Right ventricle myocardium inferior (tissue), 1 donor: Measurements from ENCODE around the gene STMN3. TPM values are rescaled to one million over a fixed set of nuclear protein-coding genes. Genes with fewer than 3 reads are reported as not detected.
"Not testable (repeated sequence)": the region's sequence is repeated elsewhere in the genome, so short reads cannot be mapped to it uniquely, and the experiment has no call there.

Experiments
- ATAC-seq: fragments of 200-7000 bp; cut with Tn5 transposase; one replicate; pipeline ENCODE4 v1.9.1; 2020; ENCODE audit warnings: mild to moderate bottlenecking, moderate library complexity
- DNase-seq: peaks from one replicate; pipeline ENCODE4 v3.0.0; 2021; ENCODE audit errors: missing footprints
- intact Hi-C: fragments of 100-400 bp; cut with DNase I; formaldehyde crosslinking; loops from one replicate; pipeline ENCODE4 v1.11.0; 2022
- total RNA-seq: library from RNA; stranded (reverse); fragmentation: NEBNext Ultra II Directional; extraction: Animal tissue kit (Norgen Biotek cat#: 25700); gene quantifications from one replicate; pipeline ENCODE4 v1.2.1, GENCODE V29; 2021
- donor health status: DM: no; HTN: yes; CAD: no; lungs with severe emphysema.

STMN3 gene
- total RNA-seq, 1 donor from 2014 or later: 7.1 TPM

- ATAC-seq: no peak
- no peak for DNase-seq
- intact Hi-C loops: no loop called here
Observed at GRCh38 chr20:63661959-63662812, 9.0 kb upstream of the STMN3 start.

- DNase-seq: no peak
- ATAC-seq: no peak
- intact Hi-C loops: no loop called here
Observed at GRCh38 chr20:63661108-63661507, 7.9 kb upstream of the STMN3 start.

GRCh38 chr20:63660622-63661021 lies 7.4 kb upstream of the STMN3 start:
- DNase-seq: no peak
- no peak for ATAC-seq
- intact Hi-C loops: no loop called here

GRCh38 chr20:63660174-63660573 lies 7.0 kb upstream of the STMN3 start:
- ATAC-seq, DNase-seq, intact Hi-C loops: not testable (repeated sequence)

GRCh38 chr20:63659370-63659769 lies 6.1 kb upstream of the STMN3 start:
- ATAC-seq (no peak), DNase-seq (no peak)
- intact Hi-C loops: no loop called here

- intact Hi-C loops: loop anchor here (1.0 kb wide), 1 partner anchor 32 kb away; no protein-coding TSS in a partner anchor
- ATAC-seq (peak; percentile 27), DNase-seq (no peak)
Observed at GRCh38 chr20:63658749-63659187, 5.5 kb upstream of the STMN3 start.

GRCh38 chr20:63657937-63658748 lies 4.9 kb upstream of the STMN3 start, which contains the start of gene RTEL1:
Gene RTEL1 (plus strand): TSS chr20:63658312. CDS start chr20:63659403, 1,091 bp downstream.
- DNase-seq (peak; percentile 97), ATAC-seq (peak; percentile 95)
- intact Hi-C loops: loop anchor here (1.0 kb wide), 1 partner anchor 32 kb away; no protein-coding TSS in a partner anchor

- no peak for ATAC-seq
- intact Hi-C loops: no loop called here
- no peak for DNase-seq
Observed at GRCh38 chr20:63657260-63657936, 4.2 kb upstream of the STMN3 start.

- ATAC-seq (no peak), DNase-seq (no peak)
- intact Hi-C loops: no loop called here
Observed at GRCh38 chr20:63656451-63656850, 3.2 kb upstream of the STMN3 start.

- intact Hi-C loops: no loop called here
- no peak for DNase-seq
- no peak for ATAC-seq
Observed at GRCh38 chr20:63655249-63655648, 2.0 kb upstream of the STMN3 start.

GRCh38 chr20:63653974-63654668 lies 897 bp upstream of the STMN3 start:
- intact Hi-C loops: no loop called here
- ATAC-seq: no peak
- DNase-seq: no peak

- intact Hi-C loops: no loop called here
- DNase-seq: no peak
- ATAC-seq: peak; percentile 14
Observed at GRCh38 chr20:63652192-63652980, 838 bp downstream of the STMN3 start.

GRCh38 chr20:63651942-63652191 lies 1.4 kb downstream of the STMN3 start:
- no peak for ATAC-seq
- no peak for DNase-seq
- intact Hi-C loops: no loop called here

- ATAC-seq, intact Hi-C loops: not testable (repeated sequence)
Observed at GRCh38 chr20:63650486-63650885, 2.7 kb downstream of the STMN3 start.

GRCh38 chr20:63648895-63649589 lies 4.2 kb downstream of the STMN3 start:
- ATAC-seq: no peak
- intact Hi-C loops: no loop called here
- DNase-seq: no peak

More at GRCh38 chr20:63650486-63650885, 2.7 kb downstream of the STMN3 start:
- not testable (repeated sequence) for DNase-seq

GRCh38 chr20:63648190-63648589 lies 5.0 kb downstream of the STMN3 start:
- no peak for ATAC-seq
- DNase-seq: no peak
- intact Hi-C loops: no loop called here

- DNase-seq: no peak
- no peak for ATAC-seq
- intact Hi-C loops: no loop called here
Observed at GRCh38 chr20:63645218-63645617, 8.0 kb downstream of the STMN3 start.
